Measurements from ENCODE around the gene ZNF76.

The ZNF76 gene

GRCh38 chr6:35318196-35319171 lies 58.9 kb downstream of the ZNF76 start:
- no peak overlapping the region for H2AK5ac ChIP-seq (ENCODE audit: low read length, severe bottlenecking)
- H3K4me1 ChIP-seq (ENCODE audit: control insufficient read depth, insufficient read depth, low read depth, low read length) = peaks cover 13% of the 10 kb centered on the region
- no peak overlapping the region for H2BK15ac ChIP-seq (ENCODE audit: low read depth, poor library complexity, severe bottlenecking)
- H3K4me2 ChIP-seq (ENCODE audit: low read length, poor library complexity, severe bottlenecking) = peak overlapping the region; percentile 91
- 12% methylated on average over 54 of the region's 55 CpGs for WGBS
- H3K9me3 ChIP-seq (ENCODE audit: control insufficient read depth, low read length) = peaks cover 6% of the 10 kb centered on the region
- H4K91ac ChIP-seq (ENCODE audit: low read length) = no peak overlapping the region
- H3K9ac ChIP-seq (ENCODE audit: low read length) = peak overlapping the region; percentile 65
- H3K18ac ChIP-seq (ENCODE audit: low read depth in 1 of 2, low read length in 2 of 2) = peak overlapping the region; percentile 41 to 82
- peak overlapping the region; percentile 77 for H4K8ac ChIP-seq (ENCODE audit: low read length)
- H3K27ac ChIP-seq (ENCODE audit: low read length, poor library complexity, severe bottlenecking) = no peak overlapping the region
- H3K79me1 ChIP-seq (replicated peaks; ENCODE audit: low read length, poor library complexity, severe bottlenecking) = no peaks in the 10 kb centered on the region
- peaks cover 6 to 41% of the 10 kb centered on the region in 2 experiments for H3K27me3 ChIP-seq (ENCODE audit: control insufficient read depth in 1 of 2, insufficient read depth in 1 of 2, low read length in 2 of 2)
- peak; percentile 79 for DNase-seq
- no peak overlapping the region for H2BK5ac ChIP-seq (ENCODE audit: low read depth, low read length, poor library complexity, severe bottlenecking)
- peaks cover 0 to 7% of the 10 kb centered on the region in 2 experiments for H3K36me3 ChIP-seq (ENCODE audit: control insufficient read depth in 1 of 2, insufficient read depth in 2 of 2, low read depth in 1 of 2, low read length in 2 of 2)
- peak overlapping the region in 1 of 2 experiments; percentile 46 for H3K23ac ChIP-seq (ENCODE audit: low read length in 2 of 2)
- peak overlapping the region; percentile 83 for H2AFZ ChIP-seq (ENCODE audit: low read depth, low read length)
- H2BK120ac ChIP-seq (ENCODE audit: low read depth, low read length) = no peak overlapping the region
- peak overlapping the region; percentile 65 to 83 for H3K4me3 ChIP-seq (ENCODE audit: insufficient read depth in 1 of 2, low read depth in 1 of 2, low read length in 2 of 2)
- H3K4ac ChIP-seq (ENCODE audit: low read depth in 1 of 2, low read length in 2 of 2) = no peak overlapping the region
- peak overlapping the region in 1 of 2 experiments; percentile 6 for H2BK12ac ChIP-seq (ENCODE audit: low read length in 2 of 2)
- H3K14ac ChIP-seq (ENCODE audit: low read length in 2 of 2) = peak overlapping the region in 1 of 2 experiments; percentile 74

GRCh38 chr6:35319346-35320030 lies 60.0 kb downstream of the ZNF76 start:
- Histone ChIP-seq H3K79me1 (replicated peaks; ENCODE audit: low read length, poor library complexity, severe bottlenecking) (no peaks in the 10 kb centered on the region), H3K23ac (ENCODE audit: low read length in 2 of 2) (no peak overlapping the region), H3K14ac (ENCODE audit: low read length in 2 of 2) (peak overlapping the region in 1 of 2 experiments; percentile 68), H3K4me2 (ENCODE audit: low read length, poor library complexity, severe bottlenecking) (no peak overlapping the region), H2AFZ (ENCODE audit: low read depth, low read length) (no peak overlapping the region), H2BK5ac (ENCODE audit: low read depth, low read length, poor library complexity, severe bottlenecking) (no peak overlapping the region), H3K4ac (ENCODE audit: low read depth in 1 of 2, low read length in 2 of 2) (no peak overlapping the region), H3K4me1 (ENCODE audit: control insufficient read depth, insufficient read depth, low read depth, low read length) (peaks cover 13% of the 10 kb centered on the region), H2BK15ac (ENCODE audit: low read depth, poor library complexity, severe bottlenecking) (no peak overlapping the region), H3K27me3 (ENCODE audit: control insufficient read depth in 1 of 2, insufficient read depth in 1 of 2, low read length in 2 of 2) (peaks cover 6 to 41% of the 10 kb centered on the region in 2 experiments), H3K9ac (ENCODE audit: low read length) (no peak overlapping the region), H3K4me3 (ENCODE audit: insufficient read depth in 1 of 2, low read depth in 1 of 2, low read length in 2 of 2) (no peak overlapping the region), H2BK12ac (ENCODE audit: low read length in 2 of 2) (no peak overlapping the region), H3K36me3 (ENCODE audit: control insufficient read depth in 1 of 2, insufficient read depth in 2 of 2, low read depth in 1 of 2, low read length in 2 of 2) (peaks cover 0 to 7% of the 10 kb centered on the region in 2 experiments), H3K18ac (ENCODE audit: low read depth in 1 of 2, low read length in 2 of 2) (no peak overlapping the region), H3K27ac (ENCODE audit: low read length, poor library complexity, severe bottlenecking) (no peak overlapping the region), H4K91ac (ENCODE audit: low read length) (no peak overlapping the region), H2AK5ac (ENCODE audit: low read length, severe bottlenecking) (no peak overlapping the region), H3K9me3 (ENCODE audit: control insufficient read depth, low read length) (peaks cover 6% of the 10 kb centered on the region), H2BK120ac (ENCODE audit: low read depth, low read length) (no peak overlapping the region), H4K8ac (ENCODE audit: low read length) (no peak overlapping the region)
- no peak for DNase-seq
- 98% methylated on average over 18 of the region's 20 CpGs for WGBS

GRCh38 chr6:35320031-35320410 lies 60.5 kb downstream of the ZNF76 start:
- H3K4me2 ChIP-seq (ENCODE audit: low read length, poor library complexity, severe bottlenecking) = no peak overlapping the region
- H2BK120ac ChIP-seq (ENCODE audit: low read depth, low read length) = no peak overlapping the region
- peaks cover 13% of the 10 kb centered on the region for H3K4me1 ChIP-seq (ENCODE audit: control insufficient read depth, insufficient read depth, low read depth, low read length)
- H2BK5ac ChIP-seq (ENCODE audit: low read depth, low read length, poor library complexity, severe bottlenecking) = no peak overlapping the region
- H2BK12ac ChIP-seq (ENCODE audit: low read length in 2 of 2) = no peak overlapping the region
- no peak overlapping the region for H4K91ac ChIP-seq (ENCODE audit: low read length)
- no peak overlapping the region for H3K23ac ChIP-seq (ENCODE audit: low read length in 2 of 2)
- H3K4me3 ChIP-seq (ENCODE audit: insufficient read depth in 1 of 2, low read depth in 1 of 2, low read length in 2 of 2) = no peak overlapping the region
- H3K27me3 ChIP-seq (ENCODE audit: control insufficient read depth in 1 of 2, insufficient read depth in 1 of 2, low read length in 2 of 2) = peaks cover 6 to 39% of the 10 kb centered on the region in 2 experiments
- H2BK15ac ChIP-seq (ENCODE audit: low read depth, poor library complexity, severe bottlenecking) = no peak overlapping the region
- no peak overlapping the region for H3K9ac ChIP-seq (ENCODE audit: low read length)
- no peak for DNase-seq
- H4K8ac ChIP-seq (ENCODE audit: low read length) = no peak overlapping the region
- no peak overlapping the region for H3K14ac ChIP-seq (ENCODE audit: low read length in 2 of 2)
- no peak overlapping the region for H3K4ac ChIP-seq (ENCODE audit: low read depth in 1 of 2, low read length in 2 of 2)
- no peak overlapping the region for H3K27ac ChIP-seq (ENCODE audit: low read length, poor library complexity, severe bottlenecking)
- H3K36me3 ChIP-seq (ENCODE audit: control insufficient read depth in 1 of 2, insufficient read depth in 2 of 2, low read depth in 1 of 2, low read length in 2 of 2) = peaks cover 0 to 7% of the 10 kb centered on the region in 2 experiments
- no peak overlapping the region for H2AK5ac ChIP-seq (ENCODE audit: low read length, severe bottlenecking)
- no peak overlapping the region for H2AFZ ChIP-seq (ENCODE audit: low read depth, low read length)
- H3K18ac ChIP-seq (ENCODE audit: low read depth in 1 of 2, low read length in 2 of 2) = no peak overlapping the region
- peaks cover 6% of the 10 kb centered on the region for H3K9me3 ChIP-seq (ENCODE audit: control insufficient read depth, low read length)
- no peaks in the 10 kb centered on the region for H3K79me1 ChIP-seq (replicated peaks; ENCODE audit: low read length, poor library complexity, severe bottlenecking)
- 100% methylated on average over 2 of the region's 2 CpGs for WGBS

- Histone ChIP-seq H2BK5ac (ENCODE audit: low read depth, low read length, poor library complexity, severe bottlenecking) (no peak overlapping the region), H2BK12ac (ENCODE audit: low read length in 2 of 2) (no peak overlapping the region), H3K9ac (ENCODE audit: low read length) (no peak overlapping the region), H2BK120ac (ENCODE audit: low read depth, low read length) (no peak overlapping the region), H3K4me1 (ENCODE audit: control insufficient read depth, insufficient read depth, low read depth, low read length) (peaks cover 13% of the 10 kb centered on the region), H2AFZ (ENCODE audit: low read depth, low read length) (no peak overlapping the region), H3K27ac (ENCODE audit: low read length, poor library complexity, severe bottlenecking) (no peak overlapping the region), H3K4me2 (ENCODE audit: low read length, poor library complexity, severe bottlenecking) (no peak overlapping the region), H3K79me1 (replicated peaks; ENCODE audit: low read length, poor library complexity, severe bottlenecking) (no peaks in the 10 kb centered on the region), H3K14ac (ENCODE audit: low read length in 2 of 2) (no peak overlapping the region), H2AK5ac (ENCODE audit: low read length, severe bottlenecking) (no peak overlapping the region), H3K4me3 (ENCODE audit: insufficient read depth in 1 of 2, low read depth in 1 of 2, low read length in 2 of 2) (no peak overlapping the region), H2BK15ac (ENCODE audit: low read depth, poor library complexity, severe bottlenecking) (no peak overlapping the region), H4K91ac (ENCODE audit: low read length) (no peak overlapping the region), H3K27me3 (ENCODE audit: control insufficient read depth in 1 of 2, insufficient read depth in 1 of 2, low read length in 2 of 2) (peaks cover 6 to 34% of the 10 kb centered on the region in 2 experiments), H3K23ac (ENCODE audit: low read length in 2 of 2) (no peak overlapping the region), H3K18ac (ENCODE audit: low read depth in 1 of 2, low read length in 2 of 2) (no peak overlapping the region), H3K36me3 (ENCODE audit: control insufficient read depth in 1 of 2, insufficient read depth in 2 of 2, low read depth in 1 of 2, low read length in 2 of 2) (peaks cover 0 to 7% of the 10 kb centered on the region in 2 experiments), H4K8ac (ENCODE audit: low read length) (no peak overlapping the region), H3K4ac (ENCODE audit: low read depth in 1 of 2, low read length in 2 of 2) (no peak overlapping the region), H3K9me3 (ENCODE audit: control insufficient read depth, low read length) (peaks cover 6% of the 10 kb centered on the region)
- 89% methylated on average over 8 of the region's 8 CpGs for WGBS
- no peak for DNase-seq
Measured at GRCh38 chr6:35321091-35321490, 61.6 kb downstream of the ZNF76 start.
